D721Med (cell line): Measurements from ENCODE around the gene E2F6.

Source experiments
- DNase-seq: peaks from one replicate; pipeline ENCODE4 v3.0.0; 2011; ENCODE audit warnings: low spot score; ENCODE audit not compliant: insufficient read length
- FAIRE-seq: peaks from 2 replicates; lab custom pipeline; 2011; peaks lifted over from hg19 to GRCh38; lab: Jason Lieb, UNC
- CTCF ChIP-seq: IDR thresholded peaks from 2 replicates; pipeline ENCODE4 v1.5.1; 2012; ENCODE audit warnings: mild to moderate bottlenecking, control low read depth; ENCODE audit not compliant: insufficient read depth; ENCODE audit errors: missing control alignments

Gene E2F6

GRCh38 chr2:11493282-11493681 is 27.3 kb upstream of the E2F6 start:
- TF ChIP-seq CTCF: no peak
- DNase-seq: no peak
- no peak for FAIRE-seq

GRCh38 chr2:11492720-11493119 is 26.8 kb upstream of the E2F6 start:
- DNase-seq (no peak), FAIRE-seq (no peak)
- no peak for TF ChIP-seq CTCF

- no peak for TF ChIP-seq CTCF
- FAIRE-seq (no peak), DNase-seq (no peak)
Measured at GRCh38 chr2:11492244-11492643, 26.3 kb upstream of the E2F6 start.

GRCh38 chr2:11491348-11491933 is 25.5 kb upstream of the E2F6 start:
- FAIRE-seq: no peak
- TF ChIP-seq CTCF: no peak
- DNase-seq: no peak

- FAIRE-seq (no peak), DNase-seq (no peak)
- TF ChIP-seq CTCF: no peak
Measured at GRCh38 chr2:11490194-11490593, 24.2 kb upstream of the E2F6 start.

- no peak for FAIRE-seq
- TF ChIP-seq CTCF: no peak
- no peak for DNase-seq
Measured at GRCh38 chr2:11488809-11489208, 22.8 kb upstream of the E2F6 start.

GRCh38 chr2:11483806-11484617 is 18.1 kb upstream of the E2F6 start:
- no peak for TF ChIP-seq CTCF
- no peak for DNase-seq
- FAIRE-seq: peak; percentile 74
